GM13977 (cell line): ENCODE data around the gene SYNPO2L.

Experiments used
- DNase-seq: peaks from one replicate; pipeline ENCODE4 v3.0.0; 2012; ENCODE audit warnings: low spot score
- in situ Hi-C: fragments of 300-500 bp; cut with MboI; formaldehyde crosslinking; loops from one replicate; pipeline ENCODE4 v1.12.0; 2022; ENCODE audit warnings: low sequenced_read_pairs, low pct_unique_long_range_greater_than_20kb, mixed read lengths, inconsistent platforms; ENCODE audit not compliant: unreplicated experiment
- TF ChIP-seq, protein P1 (sequence below): IDR thresholded peaks from 2 replicates; pipeline ENCODE4 v1.5.1; 2012; ENCODE audit warnings: mild to moderate bottlenecking, control low read depth; ENCODE audit not compliant: insufficient read depth; ENCODE audit errors: extremely low read depth, missing control alignments

SYNPO2L gene

DNA sequence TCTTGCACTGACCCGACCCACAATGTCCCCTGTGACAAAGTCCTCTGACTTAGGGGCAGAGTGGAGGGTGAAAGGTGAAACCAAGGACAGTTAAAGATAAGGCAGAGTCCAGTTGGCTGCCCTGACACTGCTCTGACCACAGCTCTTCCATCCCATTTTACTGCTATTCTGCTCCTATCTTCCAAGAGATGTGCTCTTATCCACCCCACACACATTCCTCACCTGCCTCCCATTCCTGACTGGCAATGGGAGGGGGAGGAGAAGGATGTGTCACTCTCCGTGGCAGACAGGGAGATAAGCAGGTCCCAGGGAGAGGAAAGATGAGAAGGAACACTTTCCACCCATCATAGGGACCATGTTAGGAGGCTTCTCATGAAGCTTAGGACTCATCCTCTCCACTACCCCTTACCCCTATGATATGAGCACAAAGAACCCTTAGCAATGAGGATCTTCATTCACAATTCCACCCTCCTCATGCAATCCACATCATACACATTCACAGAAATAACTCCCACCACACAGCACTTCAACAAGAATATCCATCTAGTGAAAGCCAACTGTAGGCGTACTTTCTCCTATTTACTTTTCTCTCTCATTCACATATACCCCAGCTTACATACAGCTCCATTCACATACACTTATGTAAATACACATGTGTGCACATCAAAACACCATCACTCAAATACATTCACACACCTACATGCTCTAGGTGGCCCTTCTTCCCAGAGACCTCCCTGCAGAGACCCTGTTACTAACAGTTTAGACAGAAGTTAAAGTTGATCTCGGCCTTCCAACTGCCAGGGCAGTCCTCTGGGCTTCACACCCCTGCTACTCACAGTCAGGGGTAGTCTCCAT, 6.6 kb downstream of the SYNPO2L start:
- in situ Hi-C loops, result loop anchor here (25.0 kb wide), 1 partner anchor 387 kb away; the partner anchor contains the start of gene MRPS16
- TF ChIP-seq, protein P1, sequence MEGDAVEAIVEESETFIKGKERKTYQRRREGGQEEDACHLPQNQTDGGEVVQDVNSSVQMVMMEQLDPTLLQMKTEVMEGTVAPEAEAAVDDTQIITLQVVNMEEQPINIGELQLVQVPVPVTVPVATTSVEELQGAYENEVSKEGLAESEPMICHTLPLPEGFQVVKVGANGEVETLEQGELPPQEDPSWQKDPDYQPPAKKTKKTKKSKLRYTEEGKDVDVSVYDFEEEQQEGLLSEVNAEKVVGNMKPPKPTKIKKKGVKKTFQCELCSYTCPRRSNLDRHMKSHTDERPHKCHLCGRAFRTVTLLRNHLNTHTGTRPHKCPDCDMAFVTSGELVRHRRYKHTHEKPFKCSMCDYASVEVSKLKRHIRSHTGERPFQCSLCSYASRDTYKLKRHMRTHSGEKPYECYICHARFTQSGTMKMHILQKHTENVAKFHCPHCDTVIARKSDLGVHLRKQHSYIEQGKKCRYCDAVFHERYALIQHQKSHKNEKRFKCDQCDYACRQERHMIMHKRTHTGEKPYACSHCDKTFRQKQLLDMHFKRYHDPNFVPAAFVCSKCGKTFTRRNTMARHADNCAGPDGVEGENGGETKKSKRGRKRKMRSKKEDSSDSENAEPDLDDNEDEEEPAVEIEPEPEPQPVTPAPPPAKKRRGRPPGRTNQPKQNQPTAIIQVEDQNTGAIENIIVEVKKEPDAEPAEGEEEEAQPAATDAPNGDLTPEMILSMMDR, result no peak
- DNase-seq, result no peak

DNA sequence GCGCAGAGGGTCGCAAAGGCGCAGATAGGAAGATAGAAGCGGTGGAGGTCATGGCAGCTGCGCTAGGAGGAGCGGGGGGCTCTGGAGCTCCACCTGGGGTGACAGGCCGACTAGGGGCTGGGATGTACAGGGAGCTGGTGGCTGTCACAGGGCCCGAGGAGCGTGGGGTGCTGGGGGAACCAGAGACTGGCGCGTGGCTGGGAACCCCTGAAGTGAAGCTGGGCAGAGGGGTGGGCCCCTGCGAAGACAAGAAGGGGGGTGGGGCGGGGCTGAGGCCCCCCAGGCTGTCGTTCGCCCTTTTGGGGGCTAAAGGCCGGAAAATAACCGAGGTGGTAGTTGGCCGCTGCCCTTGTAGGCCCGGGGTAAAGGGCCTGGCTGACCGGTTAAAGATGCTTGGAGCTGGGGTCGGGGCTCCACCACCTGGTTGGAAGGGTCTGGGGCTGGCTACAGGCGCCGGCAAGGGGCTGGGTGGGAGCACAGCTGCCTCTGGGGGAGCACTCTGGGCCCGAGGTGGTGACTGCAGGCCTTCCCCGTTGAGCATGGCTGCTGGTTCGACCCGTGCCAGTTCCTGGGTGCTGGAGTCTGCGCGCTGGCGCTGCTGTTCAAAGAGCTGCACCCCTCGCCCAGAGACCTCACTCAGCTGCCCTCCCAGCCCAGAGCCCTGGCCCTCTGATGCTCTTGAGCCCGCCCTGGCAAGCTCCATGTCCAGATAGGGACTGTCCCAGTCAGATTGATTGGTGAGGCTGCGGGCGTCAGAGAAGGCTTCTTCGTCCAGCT, 7.8 kb downstream of the SYNPO2L start:
- DNase-seq, result no peak
- in situ Hi-C loops, result loop anchor here (25.0 kb wide), 1 partner anchor 386 kb away; the partner anchor contains the start of gene MRPS16
- TF ChIP-seq, protein P1, result no peak

DNA sequence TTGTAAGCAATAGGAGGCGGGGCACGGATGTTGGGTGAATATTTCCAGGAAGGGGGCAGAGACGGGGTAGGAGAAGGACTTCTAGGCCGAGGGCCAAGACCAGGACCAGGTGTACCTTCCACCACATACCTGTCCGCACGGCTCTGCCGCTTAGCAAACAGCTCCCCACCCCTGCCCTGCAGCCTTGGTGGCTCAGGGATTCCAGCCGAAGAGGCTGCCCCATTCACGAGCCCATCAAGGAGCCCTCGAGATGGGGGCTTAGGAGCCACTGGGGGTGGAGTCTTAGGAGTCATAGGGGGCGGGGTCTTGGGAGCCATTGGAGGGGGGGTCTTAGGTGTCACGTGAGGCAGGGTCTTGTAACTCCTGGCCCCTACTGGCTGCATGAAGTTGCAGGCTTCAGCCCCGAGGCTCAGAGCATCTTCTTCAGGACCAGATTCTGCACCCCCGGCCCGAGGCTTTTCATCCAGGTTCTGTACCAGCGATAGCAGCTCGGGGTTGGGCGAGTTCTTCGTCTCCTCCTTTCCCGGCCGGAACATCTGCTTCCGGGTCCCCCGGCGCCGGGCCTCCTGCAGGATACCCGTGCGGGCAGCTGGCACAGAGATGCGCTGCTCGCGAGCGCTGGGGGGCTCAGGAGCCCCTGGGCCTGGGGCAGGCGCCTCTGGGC, 8.5 kb downstream of the SYNPO2L start:
- in situ Hi-C loops, result loop anchor here (25.0 kb wide), 1 partner anchor 385 kb away; the partner anchor contains the start of gene MRPS16
- DNase-seq, result peak; percentile 62
- TF ChIP-seq, protein P1, result no peak

DNA sequence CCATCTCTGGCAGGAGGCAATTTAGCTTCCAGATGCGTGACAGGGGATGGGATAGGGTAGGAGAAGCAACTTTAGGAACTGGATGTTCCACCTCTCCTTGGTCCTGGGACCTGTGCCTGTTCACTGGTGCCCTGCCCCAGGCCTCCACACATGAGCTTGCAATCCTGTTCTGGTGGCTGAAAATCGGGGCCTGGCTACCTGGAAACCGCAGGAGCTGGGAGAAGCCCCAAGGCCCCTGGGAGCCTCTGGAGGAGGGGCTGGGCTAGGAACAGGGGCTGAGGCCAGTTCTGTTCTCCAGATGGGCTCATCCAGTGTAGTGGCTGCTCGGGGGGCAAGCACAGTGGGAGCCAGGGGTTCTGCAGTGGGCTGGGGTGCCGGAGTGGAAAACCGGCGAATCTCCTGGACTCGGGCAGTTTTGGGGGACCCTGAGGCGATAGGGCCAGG, 9.2 kb downstream of the SYNPO2L start:
- TF ChIP-seq, protein P1, result no peak
- in situ Hi-C loops, result loop anchor here (25.0 kb wide), 1 partner anchor 384 kb away; the partner anchor contains the start of gene MRPS16

DNA sequence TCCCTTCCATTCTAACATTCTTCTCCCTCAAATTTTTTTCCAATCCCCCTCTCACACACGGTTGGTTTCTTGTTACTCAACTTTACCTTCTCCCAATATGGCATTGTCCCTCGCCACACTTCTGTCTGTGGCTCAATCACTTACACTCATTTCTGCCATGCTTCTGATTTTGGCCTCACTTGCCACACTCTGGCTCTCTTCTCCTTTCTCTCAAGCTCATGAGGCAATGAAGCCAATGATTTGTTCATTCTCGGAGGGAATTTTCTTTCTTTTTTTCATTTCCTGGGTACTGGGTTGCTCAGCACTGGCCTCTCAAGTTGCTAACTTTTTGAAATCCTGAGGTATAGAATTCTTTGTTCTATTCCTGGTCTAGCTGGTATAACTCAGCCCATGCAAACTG, 10.6 kb downstream of the SYNPO2L start:
- in situ Hi-C loops, result loop anchor here (25.0 kb wide), 1 partner anchor 383 kb away; the partner anchor contains the start of gene MRPS16
- DNase-seq, result no peak
- TF ChIP-seq, protein P1, result no peak

More for the DNA sequence above, 9.2 kb downstream of the SYNPO2L start:
- no peak for DNase-seq

DNA sequence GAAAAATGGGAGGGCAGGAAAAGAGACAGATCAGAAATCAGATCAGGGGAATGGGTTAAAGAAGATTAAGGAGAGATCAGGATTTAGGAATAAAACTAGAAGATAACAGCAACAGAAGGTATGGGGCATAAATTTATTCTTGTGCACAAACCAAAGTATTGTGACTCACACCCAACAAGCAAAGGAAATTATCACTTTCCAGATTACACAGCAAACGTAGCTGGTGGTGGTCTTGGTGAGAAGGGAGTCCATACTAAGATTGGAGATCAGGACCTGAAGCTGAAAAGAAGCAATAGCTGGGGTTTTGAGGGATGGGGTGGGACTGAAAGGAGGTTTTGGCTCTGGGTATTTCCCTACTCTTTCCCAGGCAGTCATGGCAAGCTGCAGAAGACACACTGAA, 11.1 kb downstream of the SYNPO2L start:
- TF ChIP-seq, protein P1, result no peak
- no peak for DNase-seq
- in situ Hi-C loops, result loop anchor here (5.0 to 25.0 kb wide), 2 partner anchors 107 to 382 kb away; partner anchors contain the start of gene MRPS16
